Measurements from ENCODE around the gene ATP1A2. TPM values are rescaled to one million over a fixed set of nuclear protein-coding genes. Genes with fewer than 3 reads are reported as not detected.

Gene ATP1A2
- total and polyA plus RNA-seq, 4 donors: 1.1 to 7.9 (median 3.1) TPM

DNA sequence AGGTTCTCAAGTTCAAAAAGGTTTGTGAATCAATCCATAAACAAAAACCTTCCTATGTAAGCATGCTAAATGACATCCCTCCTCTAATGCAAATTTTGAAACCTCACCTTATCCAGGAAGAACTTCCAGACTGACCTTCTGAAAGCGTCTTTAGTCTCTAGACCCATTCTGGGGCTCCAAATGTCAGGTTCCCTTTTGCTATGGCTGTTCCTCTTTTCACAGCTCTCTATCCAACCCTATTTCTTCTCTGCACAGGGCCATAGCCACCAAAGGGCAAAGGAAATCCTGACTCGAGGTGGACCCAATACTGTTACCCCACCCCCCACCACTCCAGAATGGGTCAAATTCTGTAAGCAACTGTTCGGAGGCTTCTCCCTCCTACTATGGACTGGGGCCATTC is 39.2 kb downstream of the ATP1A2 start:
- WGBS, 2 donors: 56 to 75% methylated on average over 3 of the region's 3 CpGs
- Histone ChIP-seq H3K27me3 (ENCODE audit: control insufficient read depth in 3 of 3, insufficient read depth in 3 of 3, low read length in 2 of 3) (no peaks in the 10 kb centered on the region), H3K4me3 (no peak overlapping the region), H3K4me1 (ENCODE audit: control insufficient read depth in 5 of 5, insufficient read depth in 5 of 5, low read length in 5 of 5) (peaks cover 0 to 4% (median 0%) of the 10 kb centered on the region in 5 donors), H3K36me3 (ENCODE audit: control insufficient read depth in 4 of 4, insufficient read depth in 4 of 4, low read length in 4 of 4) (no peaks in the 10 kb centered on the region), H3K27ac (ENCODE audit: low read depth in 1 of 2, low read length in 1 of 2) (no peak overlapping the region), H3K9me3 (ENCODE audit: control insufficient read depth in 4 of 4, insufficient read depth in 3 of 4, low read length in 3 of 4) (no peaks in the 10 kb centered on the region), H3K9ac (ENCODE audit: insufficient read depth in 1 of 2, low read length in 2 of 2) (no peak overlapping the region)
- DNase-seq (no peak), ATAC-seq (ENCODE audit: insufficient read depth, low FRiP score) (no peak)
- TF ChIP-seq, protein P1, sequence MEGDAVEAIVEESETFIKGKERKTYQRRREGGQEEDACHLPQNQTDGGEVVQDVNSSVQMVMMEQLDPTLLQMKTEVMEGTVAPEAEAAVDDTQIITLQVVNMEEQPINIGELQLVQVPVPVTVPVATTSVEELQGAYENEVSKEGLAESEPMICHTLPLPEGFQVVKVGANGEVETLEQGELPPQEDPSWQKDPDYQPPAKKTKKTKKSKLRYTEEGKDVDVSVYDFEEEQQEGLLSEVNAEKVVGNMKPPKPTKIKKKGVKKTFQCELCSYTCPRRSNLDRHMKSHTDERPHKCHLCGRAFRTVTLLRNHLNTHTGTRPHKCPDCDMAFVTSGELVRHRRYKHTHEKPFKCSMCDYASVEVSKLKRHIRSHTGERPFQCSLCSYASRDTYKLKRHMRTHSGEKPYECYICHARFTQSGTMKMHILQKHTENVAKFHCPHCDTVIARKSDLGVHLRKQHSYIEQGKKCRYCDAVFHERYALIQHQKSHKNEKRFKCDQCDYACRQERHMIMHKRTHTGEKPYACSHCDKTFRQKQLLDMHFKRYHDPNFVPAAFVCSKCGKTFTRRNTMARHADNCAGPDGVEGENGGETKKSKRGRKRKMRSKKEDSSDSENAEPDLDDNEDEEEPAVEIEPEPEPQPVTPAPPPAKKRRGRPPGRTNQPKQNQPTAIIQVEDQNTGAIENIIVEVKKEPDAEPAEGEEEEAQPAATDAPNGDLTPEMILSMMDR (IDR thresholded peaks at IDR 0.05; ENCODE audit: control extremely low read depth, extremely low read depth): no peak

DNA sequence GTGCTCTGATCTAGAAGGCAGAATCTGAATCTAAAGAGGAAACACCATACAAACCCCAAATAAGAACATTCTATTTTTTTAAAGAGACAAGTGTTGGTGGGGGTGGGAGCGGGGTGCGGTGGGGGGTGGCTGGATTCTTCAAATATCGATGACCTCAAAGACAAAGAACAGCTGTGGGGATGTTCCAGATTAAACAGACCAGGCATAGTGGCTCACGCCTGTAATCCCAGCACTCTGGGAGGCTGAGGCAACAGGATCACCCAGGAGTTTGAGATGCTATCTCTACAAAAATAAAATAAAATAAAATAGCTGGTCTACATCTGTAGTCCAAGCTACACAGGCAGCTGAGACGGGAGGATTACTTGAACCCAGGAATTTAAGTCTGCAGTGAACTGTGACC is 40.8 kb downstream of the ATP1A2 start:
- DNase-seq (no peak), ATAC-seq (ENCODE audit: insufficient read depth, low FRiP score) (no peak)
- Histone ChIP-seq H3K36me3 (ENCODE audit: control insufficient read depth in 4 of 4, insufficient read depth in 4 of 4, low read length in 4 of 4) (no peaks in the 10 kb centered on the region), H3K4me1 (ENCODE audit: control insufficient read depth in 5 of 5, insufficient read depth in 5 of 5, low read length in 5 of 5) (peaks cover 0 to 4% (median 0%) of the 10 kb centered on the region in 5 donors), H3K9me3 (ENCODE audit: control insufficient read depth in 4 of 4, insufficient read depth in 3 of 4, low read length in 3 of 4) (no peaks in the 10 kb centered on the region), H3K27me3 (ENCODE audit: control insufficient read depth in 3 of 3, insufficient read depth in 3 of 3, low read length in 2 of 3) (no peaks in the 10 kb centered on the region), H3K4me3 (no peak overlapping the region), H3K27ac (ENCODE audit: low read depth in 1 of 2, low read length in 1 of 2) (no peak overlapping the region), H3K9ac (ENCODE audit: insufficient read depth in 1 of 2, low read length in 2 of 2) (no peak overlapping the region)
- TF ChIP-seq, protein P1 (IDR thresholded peaks at IDR 0.05; ENCODE audit: control extremely low read depth, extremely low read depth): no peak
- WGBS, 2 donors: 88 to 90% methylated on average over 5 of the region's 5 CpGs

DNA sequence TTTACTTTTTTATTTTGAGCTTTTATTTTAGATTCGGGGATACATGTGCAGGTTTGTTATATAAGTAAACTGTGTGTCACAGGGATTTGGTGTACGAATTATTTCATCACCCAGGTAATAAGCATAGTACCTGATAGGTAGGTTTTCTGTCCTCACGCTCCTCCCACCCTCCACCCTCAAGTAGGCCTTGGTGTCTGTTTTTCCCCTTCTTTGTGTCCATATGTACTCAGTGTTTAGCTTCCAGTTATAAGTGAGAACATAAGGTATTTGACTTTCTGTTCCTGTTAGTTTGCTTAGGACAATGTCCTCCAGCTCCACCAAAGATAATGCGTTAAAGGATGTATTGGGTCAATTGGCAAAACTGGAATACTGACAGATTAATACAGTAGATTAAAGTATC is 41.6 kb downstream of the ATP1A2 start:
- Histone ChIP-seq H3K27me3 (ENCODE audit: control insufficient read depth in 3 of 3, insufficient read depth in 3 of 3, low read length in 2 of 3) (no peaks in the 10 kb centered on the region), H3K4me3 (no peak overlapping the region), H3K36me3 (ENCODE audit: control insufficient read depth in 4 of 4, insufficient read depth in 4 of 4, low read length in 4 of 4) (no peaks in the 10 kb centered on the region), H3K27ac (ENCODE audit: low read depth in 1 of 2, low read length in 1 of 2) (no peak overlapping the region), H3K4me1 (ENCODE audit: control insufficient read depth in 5 of 5, insufficient read depth in 5 of 5, low read length in 5 of 5) (peaks cover 0 to 4% (median 0%) of the 10 kb centered on the region in 5 donors), H3K9ac (ENCODE audit: insufficient read depth in 1 of 2, low read length in 2 of 2) (no peak overlapping the region), H3K9me3 (ENCODE audit: control insufficient read depth in 4 of 4, insufficient read depth in 3 of 4, low read length in 3 of 4) (no peaks in the 10 kb centered on the region)
- 71 to 92% methylated on average over 4 of the region's 4 CpGs for WGBS, 2 donors
- TF ChIP-seq, protein P1 (IDR thresholded peaks at IDR 0.05; ENCODE audit: control extremely low read depth, extremely low read depth): no peak
- no peak for ATAC-seq (ENCODE audit: insufficient read depth, low FRiP score)
- no peak for DNase-seq

DNA sequence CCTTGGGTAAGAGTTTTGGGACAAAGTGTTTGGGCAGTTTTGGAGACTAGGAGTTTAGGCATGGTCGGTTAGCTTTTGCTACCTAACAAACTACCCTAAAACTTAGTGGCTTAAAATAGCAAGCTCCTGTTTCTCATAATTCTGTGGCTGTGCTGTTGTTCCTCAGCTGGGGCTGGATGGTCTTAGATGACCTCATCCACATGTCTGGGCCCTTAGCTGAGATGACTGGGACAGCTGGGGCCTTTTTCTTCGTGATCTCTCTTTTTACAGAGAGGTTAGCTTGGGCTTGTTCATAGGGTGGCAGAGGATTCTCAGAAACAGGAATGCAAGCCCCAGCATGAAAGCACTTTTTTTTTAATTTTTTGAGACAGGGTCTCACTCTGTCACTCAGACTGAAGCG is 42.5 kb downstream of the ATP1A2 start:
- DNase-seq (no peak), ATAC-seq (ENCODE audit: insufficient read depth, low FRiP score) (no peak)
- TF ChIP-seq, protein P1 (IDR thresholded peaks at IDR 0.05; ENCODE audit: control extremely low read depth, extremely low read depth): no peak
- Histone ChIP-seq H3K4me3 (no peak overlapping the region), H3K27me3 (ENCODE audit: control insufficient read depth in 3 of 3, insufficient read depth in 3 of 3, low read length in 2 of 3) (no peaks in the 10 kb centered on the region), H3K27ac (ENCODE audit: low read depth in 1 of 2, low read length in 1 of 2) (no peak overlapping the region), H3K36me3 (ENCODE audit: control insufficient read depth in 4 of 4, insufficient read depth in 4 of 4, low read length in 4 of 4) (no peaks in the 10 kb centered on the region), H3K4me1 (ENCODE audit: control insufficient read depth in 5 of 5, insufficient read depth in 5 of 5, low read length in 5 of 5) (no peaks in the 10 kb centered on the region), H3K9me3 (ENCODE audit: control insufficient read depth in 4 of 4, insufficient read depth in 3 of 4, low read length in 3 of 4) (no peaks in the 10 kb centered on the region), H3K9ac (ENCODE audit: insufficient read depth in 1 of 2, low read length in 2 of 2) (no peak overlapping the region)
- 94% methylated on average over 3 of the region's 3 CpGs for WGBS, 2 donors

Data from lung (tissue), 12 donors.